HepG2 (cell line): Measurements from ENCODE around the gene RGR. TPM values are rescaled to one million over a fixed set of nuclear protein-coding genes. Genes with fewer than 3 reads are reported as not detected.

Source experiments
- AHDC1 ChIP-seq: sonication (generic); formaldehyde crosslinking; IDR thresholded peaks from 2 replicates; pipeline ENCODE4 v1.5.1; 2020; ENCODE audit warnings: mild to moderate bottlenecking, missing genetic modification reagents, borderline replicate concordance
- CREB1 ChIP-seq, 2 experiments: fragments of 450-650 bp in 1 of 2; IDR thresholded peaks; 2 replicates each; pipeline ENCODE4 v1.6.1; 2016 to 2017; ENCODE audit warnings: control low read depth in 1 of 2, mild to moderate bottlenecking in 1 of 2, missing compliant biosample characterization in 1 of 2, missing genetic modification characterization in 1 of 2
- DR1 ChIP-seq: sonication (generic); formaldehyde crosslinking; IDR thresholded peaks from 2 replicates; pipeline ENCODE4 v1.8.0; 2021; ENCODE audit warnings: mild to moderate bottlenecking, missing genetic modification reagents, inconsistent platforms
- NFE2L1 ChIP-seq: sonication (generic); formaldehyde crosslinking; IDR thresholded peaks from 2 replicates; pipeline ENCODE4 v1.4.0; 2020; ENCODE audit warnings: missing genetic modification reagents, mild to moderate bottlenecking, borderline replicate concordance
- ZNF7 ChIP-seq: IDR thresholded peaks from 2 replicates; pipeline ENCODE4 v1.6.1; 2016; ENCODE audit warnings: missing biosample characterization, missing genetic modification reagents
- ZSCAN20 ChIP-seq: sonication (generic); formaldehyde crosslinking; IDR thresholded peaks from 2 replicates; pipeline ENCODE4 v1.4.0; 2020; ENCODE audit warnings: missing genetic modification reagents, mild to moderate bottlenecking, borderline replicate concordance
- polyA plus RNA-seq, 8 experiments: library from polyadenylated mRNA; depleted of rRNA in 3 of 8; stranded (reverse) in 7 of 8; unstranded in 1 of 8; fragments of >200 nt; fragmentation: Illumina TruSeq in 4 of 8; extraction: Trizol in 4 of 8; gene quantifications; 2 replicates each; pipeline versions ENCODE4 v1.2.1 to v1.2.3, GENCODE V29; 2011 to 2016; ENCODE audit warnings: low read depth in 4 of 8, missing spikeins in 1 of 8, mixed read lengths in 1 of 8; ENCODE audit not compliant: insufficient read depth in 1 of 8
- total RNA-seq, 5 experiments: library from RNA; depleted of rRNA; stranded (reverse); fragments of >200 nt; fragmentation: Illumina TruSeq; extraction: Trizol; gene quantifications; 2 replicates each; pipeline ENCODE4 v1.2.3, GENCODE V29; 2016; ENCODE audit warnings: low read depth in 1 of 5
- TF ChIP-seq, protein P1 (sequence below): sonication (generic); formaldehyde crosslinking; IDR thresholded peaks from 2 replicates; pipeline ENCODE4 v1.4.0; 2020; ENCODE audit warnings: mild to moderate bottlenecking, low read depth, missing genetic modification reagents
- TF ChIP-seq, protein P2 (sequence below): sonication (generic); formaldehyde crosslinking; IDR thresholded peaks from 2 replicates; pipeline ENCODE4 v1.5.1; 2020; ENCODE audit warnings: missing genetic modification reagents, mild to moderate bottlenecking, borderline replicate concordance
- TF ChIP-seq, protein P3 (sequence below): sonication (generic); formaldehyde crosslinking; IDR thresholded peaks from 2 replicates; pipeline ENCODE4 v1.5.0; 2020; ENCODE audit warnings: missing genetic modification reagents

RGR gene
- total and polyA plus RNA-seq, 2 of the 13 experiments (the other 11 are each of a cell fraction or from before 2014, with no cell fraction given): 0.69 to 0.71 TPM

- TF ChIP-seq, protein P1, sequence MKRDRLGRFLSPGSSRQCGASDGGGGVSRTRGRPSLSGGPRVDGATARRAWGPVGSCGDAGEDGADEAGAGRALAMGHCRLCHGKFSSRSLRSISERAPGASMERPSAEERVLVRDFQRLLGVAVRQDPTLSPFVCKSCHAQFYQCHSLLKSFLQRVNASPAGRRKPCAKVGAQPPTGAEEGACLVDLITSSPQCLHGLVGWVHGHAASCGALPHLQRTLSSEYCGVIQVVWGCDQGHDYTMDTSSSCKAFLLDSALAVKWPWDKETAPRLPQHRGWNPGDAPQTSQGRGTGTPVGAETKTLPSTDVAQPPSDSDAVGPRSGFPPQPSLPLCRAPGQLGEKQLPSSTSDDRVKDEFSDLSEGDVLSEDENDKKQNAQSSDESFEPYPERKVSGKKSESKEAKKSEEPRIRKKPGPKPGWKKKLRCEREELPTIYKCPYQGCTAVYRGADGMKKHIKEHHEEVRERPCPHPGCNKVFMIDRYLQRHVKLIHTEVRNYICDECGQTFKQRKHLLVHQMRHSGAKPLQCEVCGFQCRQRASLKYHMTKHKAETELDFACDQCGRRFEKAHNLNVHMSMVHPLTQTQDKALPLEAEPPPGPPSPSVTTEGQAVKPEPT: no peak
- TF ChIP-seq ZNF7 (CRISPR knock-in tag): no peak
- no peak for TF ChIP-seq DR1 (CRISPR knock-in tag)
- TF ChIP-seq NFE2L1 (CRISPR knock-in tag): no peak
- TF ChIP-seq ZSCAN20 (CRISPR knock-in tag): no peak
- TF ChIP-seq, protein P2, sequence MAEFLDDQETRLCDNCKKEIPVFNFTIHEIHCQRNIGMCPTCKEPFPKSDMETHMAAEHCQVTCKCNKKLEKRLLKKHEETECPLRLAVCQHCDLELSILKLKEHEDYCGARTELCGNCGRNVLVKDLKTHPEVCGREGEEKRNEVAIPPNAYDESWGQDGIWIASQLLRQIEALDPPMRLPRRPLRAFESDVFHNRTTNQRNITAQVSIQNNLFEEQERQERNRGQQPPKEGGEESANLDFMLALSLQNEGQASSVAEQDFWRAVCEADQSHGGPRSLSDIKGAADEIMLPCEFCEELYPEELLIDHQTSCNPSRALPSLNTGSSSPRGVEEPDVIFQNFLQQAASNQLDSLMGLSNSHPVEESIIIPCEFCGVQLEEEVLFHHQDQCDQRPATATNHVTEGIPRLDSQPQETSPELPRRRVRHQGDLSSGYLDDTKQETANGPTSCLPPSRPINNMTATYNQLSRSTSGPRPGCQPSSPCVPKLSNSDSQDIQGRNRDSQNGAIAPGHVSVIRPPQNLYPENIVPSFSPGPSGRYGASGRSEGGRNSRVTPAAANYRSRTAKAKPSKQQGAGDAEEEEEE (CRISPR knock-in tag): no peak
- no peak for TF ChIP-seq AHDC1 (CRISPR knock-in tag)
- no peak for TF ChIP-seq CREB1 (IDR thresholded peaks at IDR 0.05)
- no peak for TF ChIP-seq CREB1 (CRISPR knock-in tag; IDR thresholded peaks at IDR 0.05)
- TF ChIP-seq, protein P3, sequence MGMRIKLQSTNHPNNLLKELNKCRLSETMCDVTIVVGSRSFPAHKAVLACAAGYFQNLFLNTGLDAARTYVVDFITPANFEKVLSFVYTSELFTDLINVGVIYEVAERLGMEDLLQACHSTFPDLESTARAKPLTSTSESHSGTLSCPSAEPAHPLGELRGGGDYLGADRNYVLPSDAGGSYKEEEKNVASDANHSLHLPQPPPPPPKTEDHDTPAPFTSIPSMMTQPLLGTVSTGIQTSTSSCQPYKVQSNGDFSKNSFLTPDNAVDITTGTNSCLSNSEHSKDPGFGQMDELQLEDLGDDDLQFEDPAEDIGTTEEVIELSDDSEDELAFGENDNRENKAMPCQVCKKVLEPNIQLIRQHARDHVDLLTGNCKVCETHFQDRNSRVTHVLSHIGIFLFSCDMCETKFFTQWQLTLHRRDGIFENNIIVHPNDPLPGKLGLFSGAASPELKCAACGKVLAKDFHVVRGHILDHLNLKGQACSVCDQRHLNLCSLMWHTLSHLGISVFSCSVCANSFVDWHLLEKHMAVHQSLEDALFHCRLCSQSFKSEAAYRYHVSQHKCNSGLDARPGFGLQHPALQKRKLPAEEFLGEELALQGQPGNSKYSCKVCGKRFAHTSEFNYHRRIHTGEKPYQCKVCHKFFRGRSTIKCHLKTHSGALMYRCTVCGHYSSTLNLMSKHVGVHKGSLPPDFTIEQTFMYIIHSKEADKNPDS (CRISPR knock-in tag): no peak
Observed at GRCh38 chr10:84201682-84202081, 43.2 kb upstream of the RGR start (continued).
